Measurements from ENCODE around the gene OGFR. TPM values are rescaled to one million over a fixed set of nuclear protein-coding genes. Genes with fewer than 3 reads are reported as not detected.

Gene OGFR
- total RNA-seq: 28.3 and 80.9 TPM in 2 replicates

GRCh38 chr20:62804627-62805154 lies at the start of gene OGFR:
Gene OGFR, plus strand, starts transcription at chr20:62804835. Its CDS starts 25 bp downstream, at chr20:62804860.

DNA sequence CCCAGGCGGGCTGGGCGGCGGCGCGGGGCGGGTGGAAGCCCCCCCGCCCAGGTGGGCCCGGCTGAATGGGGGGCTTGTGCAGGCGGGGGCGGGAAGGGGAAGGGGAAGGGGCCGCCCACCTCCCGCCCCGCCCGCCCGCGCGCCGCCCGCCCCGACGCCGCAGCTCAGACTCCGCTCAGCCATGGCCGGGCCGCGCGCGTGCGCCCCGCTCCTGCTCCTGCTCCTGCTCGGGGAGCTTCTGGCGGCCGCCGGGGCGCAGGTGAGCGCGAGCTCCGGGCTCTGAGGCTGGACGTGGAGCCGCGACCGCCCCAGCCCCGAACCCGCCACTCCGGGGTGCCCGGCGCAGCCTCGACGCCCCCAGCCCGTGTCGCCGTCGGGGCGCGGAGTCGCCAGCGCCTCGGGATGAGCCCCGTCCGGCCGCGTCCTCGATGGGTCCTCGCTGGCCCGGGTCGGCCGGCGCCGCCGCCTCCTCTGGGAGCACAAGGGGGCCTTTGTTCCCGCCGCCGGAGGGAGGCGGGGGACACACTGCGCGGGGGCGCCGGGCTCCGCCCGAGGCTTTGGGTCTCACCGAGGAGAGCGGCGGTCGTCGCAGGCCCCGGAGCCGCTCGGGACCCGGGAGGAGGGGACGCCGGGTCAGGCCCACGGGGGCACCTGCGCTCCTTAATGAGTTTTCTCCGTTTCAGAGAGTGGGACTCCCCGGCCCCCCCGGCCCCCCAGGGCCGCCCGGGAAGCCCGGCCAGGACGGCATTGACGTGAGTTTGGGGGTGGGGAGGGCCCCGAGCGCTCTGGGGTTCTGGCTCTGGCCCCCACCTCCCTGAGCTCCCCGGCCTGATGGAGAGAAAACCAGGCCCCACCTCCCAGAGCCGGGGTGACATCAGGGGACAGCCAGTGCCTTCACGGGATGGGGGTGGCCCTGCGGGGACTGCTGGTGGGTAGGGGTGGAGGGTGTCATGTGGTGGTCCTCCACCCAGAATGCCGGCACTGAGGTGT lies 12.5 kb downstream of the OGFR start, which contains the start of gene COL9A3:
Gene COL9A3, plus strand, starts transcription at position 167 of the 990 bp plus-strand sequence. Its CDS starts 15 bp downstream, at position 182.

DNA sequence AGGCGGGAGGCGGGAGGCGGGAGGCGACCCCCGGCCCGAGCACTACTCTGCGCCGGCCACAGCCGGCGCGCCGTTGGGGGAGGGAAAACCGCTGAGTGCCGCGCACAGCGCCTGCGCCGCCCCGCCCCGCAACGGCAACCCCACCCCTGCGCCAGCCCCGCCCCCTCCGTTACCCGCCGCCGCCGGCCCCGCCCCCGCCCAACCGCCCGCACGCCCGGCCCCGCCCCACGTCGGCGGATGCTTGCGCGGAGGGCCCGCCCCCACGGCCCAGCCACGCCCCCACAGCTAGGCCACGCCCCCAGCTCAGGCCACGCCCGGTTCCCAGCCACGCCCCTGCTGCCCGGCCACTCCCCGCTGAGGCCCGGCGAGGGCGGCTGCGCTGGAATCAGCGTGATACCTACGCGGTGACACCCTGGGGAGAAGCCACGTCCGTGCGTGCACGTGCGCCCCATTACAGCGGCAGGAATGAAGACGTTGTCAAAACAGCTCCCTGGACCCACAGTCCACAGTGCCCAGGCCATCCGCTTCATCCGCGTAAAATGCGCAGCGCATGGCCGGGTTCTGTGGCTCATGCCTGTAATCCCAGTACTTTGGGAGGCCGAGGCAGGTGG lies 57.2 kb downstream of the OGFR start, which contains the start of gene TCFL5:
Gene TCFL5, minus strand, starts transcription at position 97 of the 611 bp plus-strand sequence. CDS start 152 bp downstream, outside the sequence.

Other genes starting within 250 kb of the OGFR start
- 3.6 and 5.9 TPM in 2 replicates for gene SLCO4A1, start 162.3 kb upstream of the OGFR start, total RNA-seq
- 0.65 and 2.7 TPM in 2 replicates for gene NTSR1, start 96.0 kb upstream of the OGFR start, total RNA-seq
- gene MRGBP, start 8.4 kb upstream of the OGFR start, total RNA-seq: 31.2 and 34.0 TPM in 2 replicates
- gene COL9A3, start 12.2 kb downstream of the OGFR start, total RNA-seq: 0.30 and 0.97 TPM in 2 replicates
- 9.3 and 13.3 TPM in 2 replicates for gene TCFL5, start 57.0 kb downstream of the OGFR start, total RNA-seq
- 32.2 and 40.6 TPM in 2 replicates for gene DIDO1, start 121.7 kb downstream of the OGFR start, total RNA-seq
- gene GID8, start 133.3 kb downstream of the OGFR start, total RNA-seq: 42.9 and 43.0 TPM in 2 replicates
- gene SLC17A9, start 147.9 kb downstream of the OGFR start, total RNA-seq: 12.8 and 19.2 TPM in 2 replicates
- gene BHLHE23, start 202.1 kb downstream of the OGFR start, total RNA-seq: not detected in 2 replicates

All from epithelial cell of umbilical artery (primary cell).